C4-2B (cell line): ENCODE measurements around the gene ATG7.

Source experiments
- H3K27ac ChIP-seq: fragments of 450-650 bp; 2 replicates; pipeline ENCODE4 v1.5.1; 2017
- ZFX ChIP-seq: fragments of 450-650 bp; IDR thresholded peaks from 2 replicates; pipeline ENCODE4 v1.6.1; 2017
- TF ChIP-seq, protein P1 (sequence below): fragments of 450-650 bp; conservative IDR thresholded peaks from 2 replicates; pipeline ENCODE4 v1.5.1; 2017; ENCODE audit warnings: mild to moderate bottlenecking

The ATG7 gene

GRCh38 chr3:11534011-11534792 lies 262.0 kb downstream of the ATG7 start:
- peak overlapping the region; percentile 25; the same call in 1 of the 2 replicates for H3K27ac ChIP-seq
- no peak for TF ChIP-seq ZFX
- TF ChIP-seq, protein P1, sequence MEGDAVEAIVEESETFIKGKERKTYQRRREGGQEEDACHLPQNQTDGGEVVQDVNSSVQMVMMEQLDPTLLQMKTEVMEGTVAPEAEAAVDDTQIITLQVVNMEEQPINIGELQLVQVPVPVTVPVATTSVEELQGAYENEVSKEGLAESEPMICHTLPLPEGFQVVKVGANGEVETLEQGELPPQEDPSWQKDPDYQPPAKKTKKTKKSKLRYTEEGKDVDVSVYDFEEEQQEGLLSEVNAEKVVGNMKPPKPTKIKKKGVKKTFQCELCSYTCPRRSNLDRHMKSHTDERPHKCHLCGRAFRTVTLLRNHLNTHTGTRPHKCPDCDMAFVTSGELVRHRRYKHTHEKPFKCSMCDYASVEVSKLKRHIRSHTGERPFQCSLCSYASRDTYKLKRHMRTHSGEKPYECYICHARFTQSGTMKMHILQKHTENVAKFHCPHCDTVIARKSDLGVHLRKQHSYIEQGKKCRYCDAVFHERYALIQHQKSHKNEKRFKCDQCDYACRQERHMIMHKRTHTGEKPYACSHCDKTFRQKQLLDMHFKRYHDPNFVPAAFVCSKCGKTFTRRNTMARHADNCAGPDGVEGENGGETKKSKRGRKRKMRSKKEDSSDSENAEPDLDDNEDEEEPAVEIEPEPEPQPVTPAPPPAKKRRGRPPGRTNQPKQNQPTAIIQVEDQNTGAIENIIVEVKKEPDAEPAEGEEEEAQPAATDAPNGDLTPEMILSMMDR: no peak

DNA sequence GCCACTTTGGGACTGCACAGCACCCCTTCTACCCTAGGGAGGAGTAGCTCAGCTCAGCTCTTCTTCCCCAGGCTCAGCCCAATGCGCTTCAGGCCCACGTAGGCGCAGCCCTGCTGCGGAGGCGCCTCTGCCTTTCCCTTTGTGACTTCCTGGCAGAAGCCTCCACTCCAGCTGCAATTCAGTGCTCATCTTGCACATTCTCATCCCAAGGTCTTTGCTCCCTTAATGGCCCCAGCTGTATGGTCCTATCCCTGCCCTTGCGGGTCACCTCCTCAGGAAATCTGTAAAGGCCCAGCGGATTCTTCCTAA lies 262.6 kb downstream of the ATG7 start:
- no peak for TF ChIP-seq ZFX
- TF ChIP-seq, protein P1: no peak
- peak overlapping the region; percentile 25; the same call in 1 of the 2 replicates for H3K27ac ChIP-seq

DNA sequence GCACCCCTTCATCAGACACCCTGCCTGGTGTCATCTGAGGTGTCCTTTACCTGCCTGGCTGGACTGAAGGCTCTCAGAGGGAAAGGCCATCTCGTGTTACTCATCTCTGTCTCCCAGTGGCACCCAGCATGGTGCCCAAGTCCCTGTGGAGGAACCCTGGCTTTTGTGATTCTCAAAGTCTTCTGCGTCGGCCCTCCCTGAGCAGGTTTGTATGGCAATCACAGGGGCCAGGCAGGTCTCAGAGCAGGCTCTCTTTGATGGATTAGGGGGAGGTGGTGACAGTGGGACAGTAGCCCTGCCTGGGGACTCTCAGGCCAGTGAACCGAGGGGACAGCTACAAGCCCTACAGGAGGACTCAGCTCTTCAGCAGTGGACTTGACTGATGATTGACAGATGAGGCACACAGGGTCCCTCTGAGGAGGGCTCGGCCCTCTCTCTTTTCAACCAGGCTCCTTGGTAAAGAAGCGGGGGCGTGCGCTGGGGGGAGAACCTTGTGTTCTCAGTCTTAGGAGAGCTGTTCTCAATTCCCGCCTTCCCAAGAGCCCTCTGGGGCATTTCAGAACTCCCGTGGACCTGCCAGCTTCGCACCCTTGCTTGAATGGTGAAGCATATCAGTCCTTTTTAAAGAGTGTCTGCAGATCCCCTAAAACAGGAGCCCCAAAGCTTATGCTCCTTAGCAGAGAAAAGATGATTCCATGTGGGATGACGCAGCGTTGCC lies 263.2 kb downstream of the ATG7 start:
- TF ChIP-seq, protein P1: no peak
- no peak for TF ChIP-seq ZFX
- H3K27ac ChIP-seq: no peak overlapping the region

GRCh38 chr3:11536132-11536935 lies 264.1 kb downstream of the ATG7 start:
- H3K27ac ChIP-seq: no peak overlapping the region
- no peak for TF ChIP-seq ZFX
- TF ChIP-seq, protein P1: no peak

GRCh38 chr3:11536936-11537612 lies 264.9 kb downstream of the ATG7 start:
- TF ChIP-seq, protein P1: no peak
- no peak for TF ChIP-seq ZFX
- no peak overlapping the region for H3K27ac ChIP-seq

GRCh38 chr3:11538581-11538980 lies 266.4 kb downstream of the ATG7 start:
- no peak overlapping the region for H3K27ac ChIP-seq
- TF ChIP-seq, protein P1: no peak
- no peak for TF ChIP-seq ZFX
